CD4-positive, alpha-beta memory T cell (primary cell): Measurements from ENCODE around the gene MAL. TPM values are rescaled to one million over a fixed set of nuclear protein-coding genes. Genes with fewer than 3 reads are reported as not detected.

ENCODE experiments used
- CTCF ChIA-PET: fragments of 350-600 bp; sonication (Branson Sonifier 250); formaldehyde crosslinking; loops from one replicate; lab custom pipeline; 2021; ENCODE audit warnings: inconsistent platforms; ENCODE audit not compliant: partially characterized antibody; lab: Charles Lee
- POLR2A ChIA-PET: fragments of 350-600 bp; sonication (Branson Sonifier 250); formaldehyde crosslinking; loops from one replicate; lab custom pipeline; 2021; ENCODE audit not compliant: partially characterized antibody; lab: Charles Lee
- DNase-seq, 5 donors: peaks; one replicate each; pipeline versions ENCODE4 v3.0.0 to v3.0.0-alpha.2; 2020 to 2022; ENCODE audit warnings: mixed read lengths in 1 of 5
- H3K27ac ChIP-seq: one replicate; pipeline ENCODE4 v1.7.0; 2013; ENCODE audit warnings: low read depth, low read length
- H3K27me3 ChIP-seq: 2 replicates; pipeline ENCODE4 v1.7.0; 2013; ENCODE audit warnings: mild to moderate bottlenecking, low read length, moderate library complexity; ENCODE audit not compliant: insufficient read depth
- H3K36me3 ChIP-seq: 2 replicates; pipeline ENCODE4 v1.7.0; 2013; ENCODE audit warnings: mild to moderate bottlenecking, low read length, moderate library complexity; ENCODE audit not compliant: insufficient read depth
- H3K4me1 ChIP-seq: 2 replicates; pipeline ENCODE4 v1.7.0; 2013; ENCODE audit warnings: mild to moderate bottlenecking, low read length, moderate library complexity; ENCODE audit not compliant: insufficient read depth
- H3K4me3 ChIP-seq, 2 donors: one replicate each; pipeline ENCODE4 v1.7.0; 2013; ENCODE audit warnings: low read length in 2 of 2, mild to moderate bottlenecking in 1 of 2
- H3K9me3 ChIP-seq, 2 donors: one replicate each; pipeline ENCODE4 v1.7.0; 2013; ENCODE audit warnings: low read length in 2 of 2, control low read depth in 1 of 2; ENCODE audit not compliant: control insufficient read depth in 1 of 2
- H3K27ac Mint-ChIP-seq, 7 donors: one replicate each; pipeline ENCODE4 v1.8.0; 2020 to 2021; ENCODE audit warnings: mixed read lengths in 7 of 7, mild to moderate bottlenecking in 6 of 7, inconsistent platforms in 3 of 7, moderate library complexity in 3 of 7
- H3K27me3 Mint-ChIP-seq, 2 donors: one replicate each; pipeline ENCODE4 v1.8.0; 2020 to 2021; ENCODE audit warnings: mixed read lengths in 2 of 2
- H3K36me3 Mint-ChIP-seq, 2 donors: one replicate each; pipeline ENCODE4 v1.8.0; 2020 to 2021; ENCODE audit warnings: mixed read lengths in 2 of 2, inconsistent platforms in 1 of 2, mild to moderate bottlenecking in 1 of 2
- H3K4me1 Mint-ChIP-seq, 4 donors: one replicate each; pipeline ENCODE4 v1.8.0; 2020 to 2021; ENCODE audit warnings: mixed read lengths in 4 of 4, mild to moderate bottlenecking in 1 of 4
- H3K4me3 Mint-ChIP-seq, 8 donors: one replicate each; pipeline ENCODE4 v1.8.0; 2020 to 2021; ENCODE audit warnings: mixed read lengths in 8 of 8, mild to moderate bottlenecking in 7 of 8, moderate library complexity in 6 of 8, inconsistent platforms in 3 of 8
- H3K9me3 Mint-ChIP-seq, 8 donors: one replicate each; pipeline ENCODE4 v1.8.0; 2020 to 2021; ENCODE audit warnings: mixed read lengths in 8 of 8, mild to moderate bottlenecking in 5 of 8, inconsistent platforms in 3 of 8, moderate library complexity in 1 of 8
- intact Hi-C: fragments of 100-400 bp; cut with micrococcal nuclease; formaldehyde crosslinking; loops from one replicate; pipeline ENCODE4 v1.15.1; 2023
- polyA plus RNA-seq, 2 donors: library from polyadenylated mRNA; unstranded; fragments of 300-500 nt; fragmentation: Illumina TruSeq; gene quantifications; one replicate each; pipeline ENCODE4 v1.2.3, GENCODE V29; 2021
- total RNA-seq, 2 experiments: library from RNA; stranded (reverse); gene quantifications; one replicate each; pipeline ENCODE4 v1.2.3, GENCODE V29; 2021

The MAL gene
- total and polyA plus RNA-seq, 4 experiments from 2014 or later, result 108 to 274 (median 192) TPM

DNA sequence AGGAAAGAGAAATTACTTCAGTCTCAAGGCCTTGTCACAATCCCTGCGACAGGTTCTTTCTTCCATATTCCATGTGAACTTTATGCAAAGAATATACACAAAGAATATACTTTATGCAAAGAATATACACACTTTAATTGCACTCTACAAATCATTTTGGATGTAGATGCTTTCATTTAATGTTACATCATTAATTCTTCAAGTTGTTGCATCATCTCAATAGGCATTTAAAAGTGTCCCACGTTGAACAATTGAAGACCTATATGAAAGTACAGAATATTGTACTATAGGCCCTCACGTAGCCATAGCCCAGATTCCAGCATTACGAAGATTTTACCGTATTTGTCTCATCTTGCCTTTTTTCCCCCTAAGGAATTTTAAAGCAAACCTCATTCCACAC is 33.1 kb upstream of the MAL start:
- intact Hi-C loops, result no loop called here
- Mint-ChIP-seq H3K4me1 (peaks cover 0 to 1% (median 0%) of the 10 kb centered on the region in 4 donors), H3K36me3 (no peaks in the 10 kb centered on the region), H3K27ac (no peak overlapping the region), H3K9me3 (peaks cover 0 to 2% (median 0%) of the 10 kb centered on the region in 8 donors), H3K27me3 (peaks cover 9 to 23% of the 10 kb centered on the region in 2 donors), H3K4me3 (no peak overlapping the region)
- Histone ChIP-seq H3K36me3 (no peaks in the 10 kb centered on the region), H3K9me3 (no peaks in the 10 kb centered on the region), H3K27me3 (peaks cover 4% of the 10 kb centered on the region), H3K4me1 (no peaks in the 10 kb centered on the region), H3K4me3 (no peak overlapping the region), H3K27ac (no peak overlapping the region)
- ChIA-PET POLR2A (no interaction called here), CTCF (no interaction called here)
- no peak for DNase-seq

DNA sequence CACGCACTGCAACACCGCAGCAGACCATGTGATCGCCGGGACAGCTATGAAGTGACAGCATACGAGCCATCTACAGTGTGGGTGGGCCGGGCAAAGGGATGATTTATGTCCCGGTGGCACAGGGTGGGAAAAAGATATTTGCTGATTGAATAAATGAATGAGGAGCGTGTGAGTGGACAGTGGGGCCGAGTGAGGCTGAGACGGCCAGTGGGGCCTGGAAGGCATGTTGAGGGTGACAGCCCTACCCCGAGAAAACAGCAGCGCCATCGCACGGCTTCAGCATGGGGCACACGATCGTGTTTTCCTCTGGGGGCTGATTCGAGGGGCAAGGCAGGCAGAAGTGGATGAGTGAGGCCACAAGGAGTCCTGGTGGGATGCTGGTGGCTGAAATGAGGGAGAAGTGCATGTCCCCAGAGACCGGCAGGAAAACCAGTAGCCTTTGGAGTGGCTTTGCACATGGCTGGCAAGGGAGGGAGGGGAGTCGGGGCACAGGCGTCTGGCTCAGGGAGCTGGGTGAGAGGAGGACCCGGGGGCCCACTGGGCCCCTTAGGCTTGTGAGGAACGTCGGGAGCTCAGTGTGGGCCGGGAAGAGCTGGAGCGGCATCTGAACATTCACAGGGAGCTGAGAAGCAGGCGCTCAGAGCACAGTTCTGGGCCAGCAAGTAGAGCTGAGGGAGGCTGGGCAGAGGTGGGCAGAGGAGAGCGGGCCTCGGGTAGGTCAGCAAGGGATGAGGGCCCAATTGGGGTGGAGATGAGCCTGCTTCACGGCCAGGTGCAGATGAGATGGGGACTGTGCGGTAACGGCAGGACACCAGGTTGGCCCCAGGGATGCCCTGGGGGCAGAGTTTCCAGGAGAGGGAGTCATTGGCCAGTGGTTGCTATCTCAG is 32.1 kb upstream of the MAL start:
- Histone ChIP-seq H3K4me3 (no peak overlapping the region), H3K27me3 (peaks cover 5% of the 10 kb centered on the region), H3K27ac (no peak overlapping the region), H3K4me1 (no peaks in the 10 kb centered on the region), H3K36me3 (no peaks in the 10 kb centered on the region), H3K9me3 (no peaks in the 10 kb centered on the region)
- Mint-ChIP-seq H3K4me1 (peaks cover 0 to 1% (median 0%) of the 10 kb centered on the region in 4 donors), H3K9me3 (peaks cover 0 to 2% (median 0%) of the 10 kb centered on the region in 8 donors), H3K36me3 (no peaks in the 10 kb centered on the region), H3K27me3 (peaks cover 8 to 28% of the 10 kb centered on the region in 2 donors), H3K27ac (no peak overlapping the region), H3K4me3 (no peak overlapping the region)
- ChIA-PET CTCF (interaction anchor here (0.7 kb wide), 1 partner anchor 37 kb away, joined by 3 read pairs; no protein-coding TSS in a partner anchor), POLR2A (no interaction called here)
- intact Hi-C loops, result no loop called here
- no peak for DNase-seq

DNA sequence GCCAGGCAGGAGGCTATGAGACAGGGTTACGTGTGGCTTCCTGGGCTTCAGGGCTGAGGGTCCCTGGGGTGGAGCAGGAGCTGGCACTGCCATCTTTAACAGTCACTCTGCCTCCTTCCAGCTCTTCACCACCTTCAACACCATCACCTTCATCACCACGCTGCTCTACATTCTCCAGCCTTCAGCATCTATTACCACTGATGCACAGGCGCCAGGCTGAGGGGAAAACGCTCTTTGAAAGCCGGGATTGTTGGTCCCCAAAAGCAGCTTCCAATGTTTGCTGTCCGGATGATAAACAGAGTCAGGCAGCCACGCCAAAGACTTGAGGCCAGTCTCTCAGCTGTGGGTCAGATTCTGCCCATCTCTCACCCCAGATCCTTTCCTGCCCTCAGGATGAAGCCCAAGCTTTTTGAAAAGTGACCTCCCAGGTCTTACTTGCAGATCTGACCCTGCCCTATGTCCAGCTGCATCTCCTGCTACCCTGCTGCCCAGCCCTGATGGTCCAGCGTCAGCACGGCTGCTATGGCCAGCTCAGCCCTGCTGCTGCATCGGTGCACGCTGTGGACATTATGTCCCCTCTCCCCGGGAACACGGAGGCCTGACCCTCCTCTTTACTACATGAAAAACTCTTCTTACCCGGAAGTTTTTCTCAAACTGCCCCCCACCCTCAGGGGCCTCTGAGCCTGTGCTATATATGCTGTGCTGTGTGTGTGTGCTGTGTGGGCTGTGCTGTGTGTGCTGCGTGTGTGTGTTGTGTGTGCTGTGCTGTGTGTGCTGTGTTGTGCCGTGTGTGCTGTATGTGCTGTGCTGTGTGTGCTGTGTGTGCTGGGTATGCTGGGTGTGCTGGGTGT is 31.2 kb upstream of the MAL start:
- DNase-seq, result no peak
- Mint-ChIP-seq H3K9me3 (peaks cover 0 to 2% (median 0%) of the 10 kb centered on the region in 8 donors), H3K4me3 (no peak overlapping the region), H3K4me1 (peaks cover 0 to 1% (median 0%) of the 10 kb centered on the region in 4 donors), H3K27ac (peak overlapping the region in 1 of 7 donors; percentile 15), H3K27me3 (peaks cover 10 to 23% of the 10 kb centered on the region in 2 donors), H3K36me3 (no peaks in the 10 kb centered on the region)
- intact Hi-C loops, result no loop called here
- no peak overlapping the region for H3K27ac ChIP-seq
- H3K4me3 ChIP-seq, result no peak overlapping the region
- H3K27me3 ChIP-seq, result peaks cover 5% of the 10 kb centered on the region
- H3K36me3 ChIP-seq, result no peaks in the 10 kb centered on the region
- ChIA-PET CTCF (interaction anchor here (0.7 kb wide), 1 partner anchor 37 kb away, joined by 3 read pairs; no protein-coding TSS in a partner anchor), POLR2A (no interaction called here)
- H3K4me1 ChIP-seq, result no peaks in the 10 kb centered on the region
- no peaks in the 10 kb centered on the region for H3K9me3 ChIP-seq

DNA sequence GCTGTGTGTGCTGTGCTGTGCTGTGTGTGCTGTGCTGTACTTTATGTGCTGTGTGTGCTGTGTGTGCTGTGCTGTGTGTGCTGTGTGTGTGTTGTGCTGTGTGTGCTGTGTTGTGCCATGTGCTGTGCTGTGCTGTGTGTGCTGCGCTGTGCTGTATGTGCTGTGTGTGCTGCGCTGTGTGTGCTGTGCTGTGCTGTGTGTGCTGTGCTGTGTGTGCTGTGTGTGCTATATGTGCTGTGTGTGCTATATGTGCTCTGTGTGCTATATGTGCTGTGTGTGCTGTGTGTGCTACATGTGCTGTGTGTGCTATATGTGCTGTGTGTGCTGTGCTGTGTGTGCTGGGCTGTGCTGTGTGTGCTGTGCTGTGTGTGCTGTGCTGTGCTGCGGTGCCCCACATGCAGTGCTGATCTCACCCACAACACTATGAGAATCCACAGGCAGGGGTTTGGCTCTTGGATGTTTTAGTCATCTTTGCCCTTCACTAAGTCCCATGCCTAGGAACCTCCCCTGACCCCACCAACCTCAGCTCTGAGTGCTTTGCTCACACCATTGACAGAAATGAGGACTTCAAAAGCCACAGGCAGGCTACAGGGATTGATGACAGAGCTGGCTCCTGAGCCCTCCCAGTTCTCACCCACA is 30.5 kb upstream of the MAL start:
- intact Hi-C loops, result no loop called here
- H3K4me3 ChIP-seq, result no peak overlapping the region
- Mint-ChIP-seq H3K4me3 (no peak overlapping the region), H3K27me3 (peaks cover 10 to 23% of the 10 kb centered on the region in 2 donors), H3K4me1 (peaks cover 0 to 1% (median 0%) of the 10 kb centered on the region in 4 donors), H3K27ac (peak overlapping the region in 1 of 7 donors; percentile 15), H3K9me3 (peaks cover 0 to under 1% (median 0%) of the 10 kb centered on the region in 8 donors), H3K36me3 (no peaks in the 10 kb centered on the region)
- H3K27ac ChIP-seq, result no peak overlapping the region
- H3K36me3 ChIP-seq, result no peaks in the 10 kb centered on the region
- no peaks in the 10 kb centered on the region for H3K4me1 ChIP-seq
- POLR2A ChIA-PET, result no interaction called here
- no peaks in the 10 kb centered on the region for H3K9me3 ChIP-seq
- peaks cover 5% of the 10 kb centered on the region for H3K27me3 ChIP-seq
- DNase-seq, result no peak
- CTCF ChIA-PET, result interaction anchor here (1.5 to 2.1 kb wide), 2 partner anchors 9 to 28 kb away, joined by 5 to 7 read pairs; no protein-coding TSS in a partner anchor

DNA sequence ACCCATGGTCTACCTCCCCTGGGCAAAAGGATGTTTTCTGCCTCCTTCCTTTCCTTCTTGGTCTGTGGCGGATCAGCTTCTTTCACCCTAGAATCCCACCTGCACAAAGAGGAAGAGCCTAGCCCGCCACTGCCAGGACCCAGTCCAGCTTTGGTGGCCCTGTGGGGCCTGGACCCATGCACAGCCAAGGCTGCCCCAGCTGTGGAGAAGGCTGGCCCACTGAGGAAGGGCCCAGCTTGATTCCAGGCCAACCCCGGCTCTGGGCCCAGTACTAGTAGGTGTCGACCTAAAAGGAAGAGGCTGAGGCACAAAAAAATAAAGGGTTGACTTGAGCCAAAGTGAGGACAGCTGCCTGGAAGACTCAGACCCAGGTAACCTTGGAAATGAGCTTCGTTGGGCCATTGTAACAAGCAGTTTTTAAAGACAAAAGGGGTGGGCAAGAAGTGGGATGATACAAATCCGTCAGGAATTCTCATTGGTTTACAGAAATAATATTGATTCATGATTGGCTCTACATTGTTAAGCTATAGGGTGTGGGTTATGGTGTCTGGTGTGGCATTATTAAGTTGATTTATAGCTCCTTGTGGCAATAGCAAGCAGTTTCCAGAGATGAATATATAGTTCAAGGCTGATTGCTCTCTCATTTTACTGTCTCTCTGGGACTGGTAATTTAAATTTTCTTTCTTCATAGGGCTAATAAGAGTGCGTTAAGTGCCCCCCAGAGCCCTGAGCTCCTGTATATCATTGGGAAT is 29.8 kb upstream of the MAL start:
- H3K36me3 Mint-ChIP-seq, result no peaks in the 10 kb centered on the region
- H3K27me3 Mint-ChIP-seq, result peaks cover 9 to 23% of the 10 kb centered on the region in 2 donors
- H3K4me1 Mint-ChIP-seq, result peaks cover 0 to 1% (median 0%) of the 10 kb centered on the region in 4 donors
- H3K27ac Mint-ChIP-seq, result no peak overlapping the region
- Histone ChIP-seq H3K4me1 (no peaks in the 10 kb centered on the region), H3K27me3 (peaks cover 5% of the 10 kb centered on the region), H3K4me3 (no peak overlapping the region), H3K36me3 (no peaks in the 10 kb centered on the region), H3K27ac (no peak overlapping the region), H3K9me3 (no peaks in the 10 kb centered on the region)
- ChIA-PET CTCF (interaction anchor here (1.5 to 2.1 kb wide), 2 partner anchors 9 to 27 kb away, joined by 5 to 7 read pairs; no protein-coding TSS in a partner anchor), POLR2A (no interaction called here)
- no peak overlapping the region for H3K4me3 Mint-ChIP-seq
- H3K9me3 Mint-ChIP-seq, result no peaks in the 10 kb centered on the region
- intact Hi-C loops, result no loop called here
- DNase-seq, result no peak

DNA sequence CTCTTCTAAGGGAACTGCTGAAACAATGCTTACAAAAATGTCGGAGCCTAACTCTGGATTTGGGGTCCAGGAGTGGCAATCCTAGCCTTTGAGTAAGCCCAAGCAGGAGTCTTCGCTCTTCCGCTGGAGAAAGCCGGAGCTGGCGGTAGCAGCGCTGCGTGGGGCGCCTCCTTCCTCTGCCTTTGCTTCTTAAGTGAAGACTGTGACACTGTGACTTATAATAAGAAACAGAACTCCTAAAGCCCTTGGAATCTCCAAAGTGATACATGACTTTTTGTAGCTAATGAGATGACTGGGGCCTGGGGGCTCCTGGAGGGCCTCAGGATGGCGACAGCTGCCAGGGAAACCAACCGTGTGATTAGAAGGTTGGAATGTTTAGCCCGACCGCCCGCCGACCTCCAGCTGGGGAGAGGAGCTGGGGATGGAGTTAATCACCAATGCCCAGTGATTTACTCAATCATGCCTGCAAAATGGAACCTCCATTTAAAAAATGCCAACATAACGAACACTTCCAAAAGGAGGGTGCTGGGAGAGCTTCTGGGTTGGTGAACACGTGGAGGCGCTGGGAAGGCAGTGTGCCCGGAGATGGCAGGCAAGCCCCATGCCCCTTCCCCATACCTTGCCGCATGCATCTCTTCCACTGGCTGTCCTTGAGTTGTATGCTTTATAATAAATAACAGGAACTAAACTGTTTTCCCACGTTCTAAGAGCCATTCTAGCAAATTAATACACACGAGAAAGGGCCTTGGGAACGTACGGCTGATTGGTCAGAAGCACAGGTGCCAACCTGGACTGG is 29.0 kb upstream of the MAL start:
- ChIA-PET CTCF (interaction anchor here (0.9 to 2.1 kb wide), 4 partner anchors 10 to 119 kb away, joined by 3 to 7 read pairs (median 5); no protein-coding TSS in a partner anchor), POLR2A (no interaction called here)
- DNase-seq, result no peak
- Mint-ChIP-seq H3K4me3 (no peak overlapping the region), H3K9me3 (no peaks in the 10 kb centered on the region), H3K4me1 (peaks cover 0 to 1% (median 0%) of the 10 kb centered on the region in 4 donors), H3K27ac (no peak overlapping the region), H3K27me3 (peaks cover 8 to 23% of the 10 kb centered on the region in 2 donors), H3K36me3 (no peaks in the 10 kb centered on the region)
- Histone ChIP-seq H3K27me3 (peaks cover 5% of the 10 kb centered on the region), H3K9me3 (no peaks in the 10 kb centered on the region), H3K4me1 (no peaks in the 10 kb centered on the region), H3K4me3 (no peak overlapping the region), H3K27ac (no peak overlapping the region), H3K36me3 (no peaks in the 10 kb centered on the region)
- intact Hi-C loops, result no loop called here
